Hematopoietic multipotent progenitor cell treated with erythropoietin and hydrocortisone succinate and interleukin-3 and kit ligand, for 4 days (in vitro differentiated cells): ENCODE results near the gene LPCAT1.

Experiments used
- DNase-seq: peaks from one replicate; pipeline ENCODE4 v3.0.0-alpha.2; 2015

LPCAT1 gene

GRCh38 chr5:1554410-1554967 is 30.7 kb upstream of the LPCAT1 start:
- no peak for DNase-seq

- no peak for DNase-seq
Measured at GRCh38 chr5:1553539-1554409, 30.0 kb upstream of the LPCAT1 start.

DNA sequence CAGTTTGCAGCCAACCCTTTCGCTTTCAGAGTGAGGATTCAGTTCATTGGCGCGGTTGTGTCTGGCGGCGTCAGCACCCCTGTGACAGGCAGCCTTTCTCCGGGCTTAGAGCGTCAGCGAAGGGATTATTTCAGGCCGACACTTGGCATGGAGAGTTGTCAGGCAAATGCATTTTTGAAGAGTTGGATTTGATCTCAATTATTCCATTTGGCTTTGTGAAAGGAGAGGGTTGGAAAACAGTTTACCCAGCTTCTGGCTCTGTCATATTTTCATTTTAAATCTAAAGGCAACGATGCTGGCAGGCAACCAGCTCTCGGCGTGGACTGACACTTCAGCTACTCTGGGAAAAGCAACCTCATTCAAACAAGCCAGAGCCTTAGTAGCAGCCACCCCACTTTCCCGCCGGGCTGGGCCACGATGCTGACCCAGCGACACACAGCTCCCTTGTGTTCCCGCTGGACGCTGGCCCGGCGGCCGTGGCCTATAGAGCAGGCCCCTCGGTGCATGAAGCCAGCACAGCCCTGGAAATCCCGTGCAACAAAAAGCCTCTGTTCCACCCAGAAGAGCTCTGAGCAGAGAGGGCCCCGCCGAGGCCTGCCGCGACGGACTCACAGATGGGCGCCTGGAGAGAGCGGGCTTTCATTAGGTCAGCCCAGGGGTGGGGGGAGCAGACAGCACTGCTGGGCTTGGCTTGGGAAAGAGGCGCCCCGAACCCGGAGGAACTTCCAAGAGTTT is 28.9 kb upstream of the LPCAT1 start:
- DNase-seq = no peak

DNA sequence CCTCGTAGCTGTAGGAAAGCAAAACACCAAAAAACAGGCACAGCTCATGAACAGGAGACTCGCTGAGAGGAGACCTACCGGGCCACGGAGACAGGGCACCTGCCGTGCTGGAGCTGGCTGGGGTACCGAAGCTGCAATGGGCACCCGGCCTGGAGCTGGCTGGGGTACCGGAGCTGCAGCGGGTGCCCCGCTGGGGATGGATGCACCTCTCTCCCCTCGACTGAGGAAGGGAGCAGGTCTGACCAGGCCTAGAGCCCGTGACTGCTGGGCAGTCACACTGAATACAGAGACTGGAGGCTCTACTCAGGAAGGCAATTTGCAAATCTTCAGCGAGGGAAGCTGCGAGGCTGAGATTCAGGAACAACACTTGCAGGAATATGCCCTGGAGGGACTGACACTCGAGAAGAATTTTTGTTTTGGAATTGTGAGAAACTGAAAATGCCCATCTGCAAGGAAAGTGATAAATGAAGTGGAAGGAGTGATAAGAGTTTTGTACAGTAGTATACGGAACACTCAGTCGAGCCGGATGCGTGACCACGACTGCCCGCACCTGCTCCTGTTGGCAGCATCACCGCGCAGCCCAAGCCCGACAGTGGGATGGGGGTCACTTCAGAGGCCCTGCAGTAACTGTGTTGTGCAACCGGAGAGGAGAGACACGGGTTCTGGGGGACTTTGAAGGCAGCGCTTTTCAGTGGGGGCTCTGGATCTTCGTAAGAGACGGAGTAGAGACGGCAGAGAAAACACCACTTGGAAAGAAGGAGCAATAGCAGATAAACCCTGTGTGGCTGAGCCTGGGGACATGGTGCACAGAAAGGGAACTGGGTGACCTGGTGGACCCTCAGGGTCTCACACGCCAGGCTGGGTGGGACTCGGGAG is 27.9 kb upstream of the LPCAT1 start:
- no peak for DNase-seq

DNA sequence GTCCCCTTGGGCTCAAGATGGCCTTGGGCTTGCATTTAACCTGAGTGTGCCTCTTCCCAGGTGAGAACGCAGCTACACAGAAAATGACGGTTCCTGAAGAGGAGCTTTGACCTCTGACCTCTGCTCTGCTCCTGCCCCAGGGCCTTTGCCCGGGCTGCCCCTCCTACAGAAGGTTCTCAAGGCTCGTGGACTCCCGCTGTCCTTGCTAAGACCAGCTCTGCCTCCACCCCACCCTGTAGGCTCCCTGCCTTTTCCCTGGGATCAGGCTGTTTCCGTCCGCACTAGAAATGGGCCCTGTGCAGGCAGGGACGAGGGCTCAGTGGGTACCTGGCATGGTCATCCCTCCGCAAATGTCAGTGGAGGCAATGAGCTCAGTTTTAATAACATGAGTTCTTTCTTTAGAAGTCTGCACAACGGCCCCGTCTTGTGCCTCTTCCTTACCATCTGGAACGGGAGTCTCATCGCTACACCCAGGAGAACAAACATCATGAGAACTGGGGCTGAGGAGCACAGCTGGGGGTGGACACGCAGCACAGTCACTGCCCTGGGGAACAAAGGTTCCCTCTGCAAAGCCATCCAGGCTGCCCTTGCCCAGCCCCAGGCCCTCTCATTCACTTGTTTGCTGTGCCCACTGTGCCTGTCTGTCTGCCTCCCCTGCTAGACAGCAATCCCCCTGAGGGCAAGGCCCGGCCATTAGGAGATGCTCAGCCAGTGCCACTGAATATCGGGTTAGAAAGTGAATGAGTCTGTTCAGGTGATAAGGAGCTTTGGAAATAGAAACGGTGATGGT is 26.7 kb upstream of the LPCAT1 start:
- DNase-seq = no peak

DNA sequence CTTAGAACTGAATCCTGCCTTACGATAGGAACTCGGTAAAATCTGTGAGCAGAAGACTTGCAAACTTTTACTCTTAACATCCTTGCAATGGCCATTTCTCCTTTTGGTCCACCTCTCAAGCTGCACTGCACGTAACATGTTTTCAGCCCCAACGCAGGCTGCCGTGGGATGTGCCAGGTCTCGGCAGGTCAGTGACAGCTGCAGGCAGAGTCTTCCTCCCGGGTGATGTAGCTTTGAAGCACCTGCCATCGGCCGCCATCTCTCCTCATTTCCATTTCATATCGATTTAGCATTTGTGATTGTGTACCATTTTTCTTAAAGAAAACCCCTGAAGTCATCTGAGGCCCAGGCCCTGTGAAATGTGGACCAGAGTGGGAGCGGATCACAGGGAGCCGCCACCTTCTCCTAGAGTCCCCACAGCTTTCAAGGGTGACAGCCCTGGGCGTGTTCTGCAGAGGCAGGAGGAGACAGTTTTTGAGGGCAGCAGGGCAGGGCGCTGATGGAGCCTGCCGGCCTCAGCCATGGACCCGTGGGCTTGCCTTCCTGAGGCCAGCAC is 25.8 kb upstream of the LPCAT1 start:
- DNase-seq = no peak

GRCh38 chr5:1548702-1549474 is 25.1 kb upstream of the LPCAT1 start:
- DNase-seq = no peak

- no peak for DNase-seq
Measured at GRCh38 chr5:1547655-1548054, 23.9 kb upstream of the LPCAT1 start.

DNA sequence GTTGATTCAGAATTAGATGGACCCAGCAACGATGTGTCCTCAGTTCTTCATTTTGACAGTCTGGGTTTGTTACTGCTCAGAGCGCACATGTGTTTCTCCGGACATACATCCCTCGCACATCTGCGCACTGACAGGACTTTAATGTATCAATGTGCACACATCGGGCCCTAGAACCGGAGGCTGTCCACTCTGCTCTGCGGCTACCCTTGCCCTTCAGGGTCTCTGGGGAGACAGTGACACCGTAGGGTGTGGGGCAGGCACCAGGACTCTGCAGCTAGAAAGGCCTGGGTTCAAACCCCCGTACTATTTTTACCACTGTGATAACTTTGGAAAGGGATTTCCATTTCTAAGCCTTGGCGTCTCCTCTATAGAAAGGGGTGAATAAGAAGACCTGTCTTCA is 23.5 kb upstream of the LPCAT1 start:
- DNase-seq = no peak

GRCh38 chr5:1546556-1546955 is 22.8 kb upstream of the LPCAT1 start:
- no peak for DNase-seq

DNA sequence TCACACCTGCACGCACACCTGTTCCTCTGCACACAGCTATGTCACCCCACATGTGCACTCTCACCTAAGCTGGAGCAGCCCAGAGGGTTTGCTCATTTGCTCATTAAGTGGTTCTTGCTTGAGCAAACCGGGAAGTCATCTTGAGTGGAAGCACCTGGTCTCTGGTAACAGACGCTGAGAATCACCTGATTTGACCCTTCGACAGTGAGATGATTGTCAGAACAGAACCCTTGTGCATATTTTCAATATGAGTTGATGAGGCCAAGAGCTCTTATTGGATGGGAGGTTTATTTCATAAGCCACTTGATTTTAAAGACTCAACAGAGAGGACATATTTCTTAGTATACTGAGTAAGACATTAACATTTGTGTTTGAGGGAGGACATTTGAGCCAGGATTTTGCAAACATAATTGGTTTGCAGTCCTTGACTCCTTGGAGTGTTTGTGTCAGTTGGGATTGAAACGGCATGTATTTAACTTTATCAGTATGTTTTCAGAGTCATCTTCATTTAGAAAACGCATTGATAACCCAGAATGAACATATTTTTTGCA is 22.1 kb upstream of the LPCAT1 start:
- DNase-seq = peak; percentile 18

- DNase-seq = no peak
Measured at GRCh38 chr5:1545126-1545804, 21.5 kb upstream of the LPCAT1 start.

GRCh38 chr5:1544294-1544961 is 20.7 kb upstream of the LPCAT1 start:
- no peak for DNase-seq

DNA sequence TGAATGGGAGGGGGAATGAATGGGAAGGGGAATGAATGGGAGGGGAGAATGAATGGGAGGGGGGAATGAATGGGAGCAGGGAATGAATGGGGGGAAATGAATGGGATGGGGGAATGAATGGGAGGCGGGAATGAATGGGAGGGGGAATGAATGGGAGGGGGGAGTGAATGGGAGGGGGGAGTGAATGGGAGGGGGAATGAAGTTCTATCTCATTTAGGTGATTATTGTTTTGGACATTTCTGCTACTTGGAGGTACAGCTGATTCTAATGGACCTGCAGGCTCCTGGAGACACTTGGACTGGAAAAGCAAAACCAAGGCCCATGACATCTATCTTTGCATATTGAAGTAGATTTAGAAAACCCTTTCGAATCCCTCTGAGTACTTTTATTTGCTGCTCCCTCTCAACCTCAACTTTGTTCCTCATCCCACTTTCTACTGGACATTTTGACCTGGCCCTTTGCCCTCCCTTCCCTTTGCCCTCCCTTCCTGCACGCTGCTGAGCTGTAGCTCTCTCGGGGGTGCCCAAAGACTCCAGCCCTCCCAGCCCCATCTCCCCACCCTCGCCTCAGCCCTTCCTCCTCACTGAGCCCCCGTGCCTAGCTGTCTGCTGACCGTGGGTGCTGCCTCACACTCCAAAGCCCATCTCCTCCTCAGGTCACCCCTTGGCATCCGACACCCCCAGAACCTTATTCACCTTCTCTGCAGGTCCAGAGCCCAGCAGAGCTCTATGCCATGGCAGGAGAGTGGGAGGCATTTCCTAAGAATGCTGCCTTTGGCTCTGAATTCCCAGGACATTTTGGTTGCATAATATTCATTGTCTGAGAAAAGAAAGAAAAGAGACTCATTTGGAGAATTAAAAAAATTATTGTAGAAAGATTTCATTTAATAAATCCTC is 19.9 kb upstream of the LPCAT1 start:
- no peak for DNase-seq

GRCh38 chr5:1542781-1543180 is 19.0 kb upstream of the LPCAT1 start:
- DNase-seq = no peak

DNA sequence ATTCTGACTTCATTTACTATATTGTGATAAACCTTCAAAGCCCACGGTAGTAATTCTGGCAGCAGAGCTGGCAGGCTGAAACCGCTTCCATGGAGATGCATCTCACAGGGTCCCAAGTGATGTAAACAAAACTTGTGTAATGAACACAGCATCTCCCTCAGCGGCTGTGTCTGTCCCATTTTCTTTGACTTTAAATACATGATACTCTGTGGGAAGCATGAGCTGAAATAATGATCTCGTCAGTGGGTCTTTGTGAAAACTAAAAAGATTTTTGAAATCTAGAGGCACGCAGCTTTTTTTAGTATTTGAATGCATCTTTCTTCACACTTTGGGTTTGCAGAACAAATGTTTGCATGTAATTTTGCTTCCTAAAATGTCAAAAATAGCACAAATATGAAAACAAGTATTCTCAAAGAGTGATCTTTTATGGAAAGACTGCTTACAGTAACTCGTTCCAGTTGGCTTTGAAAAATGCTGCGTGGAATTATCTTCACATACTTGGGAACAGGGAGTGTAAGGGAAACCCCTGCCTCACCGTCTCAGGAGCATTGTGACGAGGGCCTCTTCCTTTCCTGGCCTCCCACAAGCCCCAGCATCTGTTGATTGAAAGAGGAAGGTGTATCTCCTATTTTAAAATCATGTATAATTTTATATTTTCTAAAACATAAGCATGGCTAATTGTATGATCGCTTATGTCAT is 18.1 kb upstream of the LPCAT1 start:
- DNase-seq = no peak

DNA sequence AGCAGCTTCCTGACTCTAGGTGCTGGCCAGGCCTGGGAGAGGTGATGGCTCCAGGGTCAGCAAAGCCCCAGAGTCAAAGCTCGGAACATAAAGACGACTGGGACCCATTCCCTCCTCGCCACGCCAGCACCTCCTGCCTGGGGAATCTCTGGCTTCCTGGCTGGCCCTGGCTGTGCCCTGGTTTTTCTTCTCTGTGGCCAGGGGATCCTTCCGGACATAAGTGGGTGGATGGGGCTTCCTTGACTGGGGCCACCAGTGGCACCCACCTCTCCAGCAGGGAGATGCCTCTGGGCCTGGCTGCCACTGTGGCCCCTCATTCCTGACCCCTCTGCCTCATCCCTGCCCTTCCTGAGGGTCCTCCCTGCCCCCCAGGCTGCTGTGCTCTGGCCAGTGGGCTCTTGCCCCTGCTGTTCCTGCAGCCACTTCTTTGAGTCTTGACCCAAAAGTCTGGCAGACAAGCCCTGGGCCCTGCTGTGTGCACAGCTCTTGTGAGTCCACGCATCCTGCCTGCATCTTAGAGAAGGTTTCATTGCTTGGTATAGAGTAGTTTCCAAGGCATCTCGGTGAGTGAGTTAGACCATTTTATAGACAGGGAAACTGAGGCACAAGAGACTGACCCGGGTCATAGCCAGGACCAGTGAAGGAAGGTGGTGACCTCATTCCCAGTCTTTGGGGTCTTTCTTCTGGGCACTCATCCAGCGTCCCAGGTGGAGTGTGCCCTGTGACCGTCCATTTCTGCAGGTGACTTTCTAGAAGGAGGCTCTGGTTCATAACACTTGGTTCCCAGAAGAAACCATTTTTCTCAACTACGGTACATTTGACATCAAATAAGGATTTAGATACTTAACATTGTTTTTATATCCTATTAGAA is 17.3 kb upstream of the LPCAT1 start:
- no peak for DNase-seq
